ENCODE measurements around the gene MDK.
"Not testable (repeated sequence)": the region's sequence is repeated elsewhere in the genome, so short reads cannot be mapped to it uniquely, and the experiment has no call there.

The MDK gene

DNA sequence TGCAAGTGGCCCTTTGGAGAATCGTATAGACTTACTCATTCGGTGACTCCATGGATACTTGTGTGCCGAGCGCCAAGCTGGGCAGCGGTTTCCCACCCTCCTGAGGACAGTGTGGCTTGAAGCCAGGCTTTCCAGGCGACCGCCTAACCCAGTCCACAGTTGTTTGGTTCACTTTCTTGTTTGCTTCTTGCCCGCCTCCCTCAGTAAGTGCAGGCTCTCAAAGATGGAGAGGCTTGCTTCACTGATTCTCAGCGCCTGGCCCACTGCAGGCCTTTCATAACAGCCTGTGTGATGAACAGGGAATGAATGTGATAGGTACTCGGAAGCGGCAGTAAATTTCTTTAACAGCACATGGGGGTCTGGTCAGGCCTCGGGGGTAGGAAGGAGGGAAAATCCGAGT is 11.2 kb upstream of the MDK start:
- H3K9me3 Mint-ChIP-seq: no peaks in the 10 kb centered on the region
- H3K36me3 Mint-ChIP-seq (ENCODE audit: low read depth): peaks cover 24% of the 10 kb centered on the region
- H3K27ac Mint-ChIP-seq: no peak overlapping the region
- H3K27me3 Mint-ChIP-seq: no peaks in the 10 kb centered on the region
- peaks cover 10% of the 10 kb centered on the region for H3K4me1 Mint-ChIP-seq (ENCODE audit: low read depth)
- no peak overlapping the region for H3K4me3 Mint-ChIP-seq

DNA sequence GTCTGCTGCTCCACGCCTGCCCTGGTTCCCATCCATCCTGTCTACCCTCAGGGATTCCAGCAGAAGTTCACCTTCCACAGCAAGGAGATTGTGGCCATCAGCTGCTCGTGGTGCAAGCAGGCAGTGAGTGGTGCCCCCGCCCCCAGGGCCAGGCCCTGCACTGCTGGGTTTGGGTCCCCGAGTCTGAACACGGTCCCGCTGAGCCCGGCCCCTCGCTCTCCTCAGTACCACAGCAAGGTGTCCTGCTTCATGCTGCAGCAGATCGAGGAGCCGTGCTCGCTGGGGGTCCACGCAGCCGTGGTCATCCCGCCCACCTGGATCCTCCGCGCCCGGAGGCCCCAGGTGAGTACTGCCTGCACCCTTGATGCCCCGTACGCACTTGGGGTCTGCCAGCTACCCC is 10.2 kb upstream of the MDK start:
- H3K4me1 Mint-ChIP-seq (ENCODE audit: low read depth): peaks cover 10% of the 10 kb centered on the region
- H3K36me3 Mint-ChIP-seq (ENCODE audit: low read depth): peaks cover 25% of the 10 kb centered on the region
- not testable (repeated sequence) for H3K4me3 Mint-ChIP-seq, H3K27ac Mint-ChIP-seq, H3K9me3 Mint-ChIP-seq, H3K27me3 Mint-ChIP-seq

DNA sequence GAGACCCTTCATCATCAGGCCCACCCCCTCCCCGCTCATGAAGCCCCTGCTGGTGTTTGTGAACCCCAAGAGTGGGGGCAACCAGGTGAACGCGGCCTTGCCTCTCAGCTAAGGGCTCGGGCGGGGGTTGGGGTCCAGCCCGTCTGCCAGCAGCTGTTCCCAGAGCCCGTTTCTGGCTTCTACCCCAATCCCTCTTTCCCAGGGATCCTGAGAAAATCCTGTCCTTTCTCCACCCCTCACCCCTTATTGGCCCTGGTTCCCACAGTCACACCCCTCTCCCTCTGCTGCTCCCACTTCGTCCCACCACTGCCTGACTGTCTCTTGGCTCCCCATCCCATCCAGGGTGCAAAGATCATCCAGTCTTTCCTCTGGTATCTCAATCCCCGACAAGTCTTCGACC is 9.4 kb upstream of the MDK start:
- H3K4me3 Mint-ChIP-seq: no peak overlapping the region
- no peaks in the 10 kb centered on the region for H3K27me3 Mint-ChIP-seq
- peaks cover 29% of the 10 kb centered on the region for H3K36me3 Mint-ChIP-seq (ENCODE audit: low read depth)
- no peaks in the 10 kb centered on the region for H3K9me3 Mint-ChIP-seq
- no peak overlapping the region for H3K27ac Mint-ChIP-seq
- H3K4me1 Mint-ChIP-seq (ENCODE audit: low read depth): peaks cover 7% of the 10 kb centered on the region

DNA sequence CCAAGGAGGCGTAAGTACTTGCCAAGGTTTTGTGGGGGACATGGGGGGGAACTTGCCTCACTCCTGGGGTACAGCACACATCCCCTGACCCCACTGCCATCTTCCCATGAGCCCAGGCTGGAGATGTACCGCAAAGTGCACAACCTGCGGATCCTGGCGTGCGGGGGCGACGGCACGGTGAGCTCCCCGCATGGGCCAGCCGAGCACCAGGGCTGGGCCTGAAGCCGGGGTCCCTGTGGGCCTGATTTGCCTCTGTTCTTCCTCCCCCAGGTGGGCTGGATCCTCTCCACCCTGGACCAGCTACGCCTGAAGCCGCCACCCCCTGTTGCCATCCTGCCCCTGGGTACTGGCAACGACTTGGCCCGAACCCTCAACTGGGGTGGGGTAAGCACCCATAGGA is 9.0 kb upstream of the MDK start:
- H3K4me3 Mint-ChIP-seq; H3K4me1 Mint-ChIP-seq (ENCODE audit: low read depth); H3K9me3 Mint-ChIP-seq; H3K27ac Mint-ChIP-seq; H3K27me3 Mint-ChIP-seq: not testable (repeated sequence)
- peaks cover 33% of the 10 kb centered on the region for H3K36me3 Mint-ChIP-seq (ENCODE audit: low read depth)

DNA sequence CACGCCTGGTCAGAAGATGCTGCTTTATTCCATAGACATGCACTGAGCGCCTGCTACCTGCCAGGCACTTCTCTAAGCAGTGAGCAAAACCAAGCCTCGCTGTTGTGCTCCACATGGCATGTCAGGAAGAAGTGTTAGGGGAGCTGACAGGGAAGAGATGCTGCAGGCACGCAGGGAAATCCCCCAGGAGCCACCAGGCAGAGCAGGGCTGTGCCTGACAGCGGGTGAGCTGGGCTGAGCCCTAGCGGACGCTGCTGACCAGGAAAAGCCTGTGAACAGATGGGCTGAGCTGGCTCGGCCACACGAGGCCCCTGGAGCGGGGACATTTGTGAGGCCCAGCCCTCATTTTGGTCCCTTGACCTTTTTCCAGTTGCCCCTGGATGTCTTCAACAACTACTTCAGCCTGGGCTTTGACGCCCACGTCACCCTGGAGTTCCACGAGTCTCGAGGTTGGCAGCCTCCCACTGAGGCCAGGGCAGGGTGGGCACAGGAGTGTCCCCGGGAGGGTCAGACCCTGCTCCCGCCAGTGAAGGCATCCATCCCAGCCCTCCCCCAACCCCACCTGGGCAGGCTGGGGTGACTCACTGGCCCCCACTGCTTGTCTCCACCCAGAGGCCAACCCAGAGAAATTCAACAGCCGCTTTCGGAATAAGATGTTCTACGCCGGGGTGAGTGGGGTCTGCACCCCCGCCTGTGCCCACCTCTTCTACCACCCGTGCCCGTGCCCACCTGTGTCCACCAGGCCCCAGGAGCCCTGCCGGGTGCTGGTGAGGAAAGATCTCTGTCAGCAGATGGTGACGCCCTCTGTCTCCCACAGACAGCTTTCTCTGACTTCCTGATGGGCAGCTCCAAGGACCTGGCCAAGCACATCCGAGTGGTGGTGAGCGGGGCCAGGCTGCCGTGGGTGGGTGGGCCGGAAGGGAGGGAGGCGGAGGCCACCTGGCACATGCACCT is 7.4 kb upstream of the MDK start:
- Mint-ChIP-seq H3K4me1 (ENCODE audit: low read depth) (no peaks in the 10 kb centered on the region), H3K4me3 (no peak overlapping the region), H3K36me3 (ENCODE audit: low read depth) (peaks cover 39% of the 10 kb centered on the region), H3K27ac (no peak overlapping the region), H3K9me3 (no peaks in the 10 kb centered on the region), H3K27me3 (no peaks in the 10 kb centered on the region)

DNA sequence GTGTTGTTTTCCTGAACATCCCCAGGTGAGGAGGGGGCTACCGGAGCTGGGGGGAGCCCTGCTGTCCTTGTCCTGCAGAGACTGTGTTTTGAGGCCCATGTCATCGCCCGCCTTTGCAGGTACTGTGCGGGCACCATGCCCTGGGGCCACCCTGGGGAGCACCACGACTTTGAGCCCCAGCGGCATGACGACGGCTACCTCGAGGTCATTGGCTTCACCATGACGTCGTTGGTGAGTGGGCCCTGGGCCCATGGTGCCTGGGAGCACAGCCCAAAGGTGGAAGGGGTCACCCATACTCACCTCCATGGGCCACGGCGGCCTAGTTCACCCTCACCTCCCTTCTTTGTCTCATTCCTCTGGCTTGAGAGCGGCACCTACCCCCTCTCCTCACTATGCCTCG is 6.7 kb upstream of the MDK start:
- no peaks in the 10 kb centered on the region for H3K9me3 Mint-ChIP-seq
- no peaks in the 10 kb centered on the region for H3K4me1 Mint-ChIP-seq (ENCODE audit: low read depth)
- H3K27ac Mint-ChIP-seq: no peak overlapping the region
- no peaks in the 10 kb centered on the region for H3K27me3 Mint-ChIP-seq
- peaks cover 32% of the 10 kb centered on the region for H3K36me3 Mint-ChIP-seq (ENCODE audit: low read depth)
- H3K4me3 Mint-ChIP-seq: no peak overlapping the region

DNA sequence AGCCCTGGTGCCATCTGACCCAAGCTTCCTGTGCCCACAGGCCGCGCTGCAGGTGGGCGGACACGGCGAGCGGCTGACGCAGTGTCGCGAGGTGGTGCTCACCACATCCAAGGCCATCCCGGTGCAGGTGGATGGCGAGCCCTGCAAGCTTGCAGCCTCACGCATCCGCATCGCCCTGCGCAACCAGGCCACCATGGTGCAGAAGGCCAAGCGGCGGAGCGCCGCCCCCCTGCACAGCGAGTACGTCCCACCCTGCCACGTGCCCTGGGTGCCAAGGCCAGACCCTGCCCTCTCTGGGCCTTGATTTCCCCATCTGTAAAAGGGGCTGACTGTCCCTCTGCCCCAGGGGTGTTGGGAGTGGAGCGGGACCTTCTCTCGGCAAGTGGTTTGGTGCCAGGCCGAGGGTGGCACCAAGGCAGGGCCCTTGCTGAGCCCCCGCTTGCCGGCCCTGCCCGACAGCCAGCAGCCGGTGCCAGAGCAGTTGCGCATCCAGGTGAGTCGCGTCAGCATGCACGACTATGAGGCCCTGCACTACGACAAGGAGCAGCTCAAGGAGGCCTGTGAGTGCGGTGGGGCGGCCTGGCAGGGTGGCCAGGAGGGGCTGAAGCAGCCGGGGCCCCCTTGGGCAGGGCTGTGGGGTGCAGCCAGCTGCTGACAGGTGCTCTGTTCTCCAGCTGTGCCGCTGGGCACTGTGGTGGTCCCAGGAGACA is 5.9 kb upstream of the MDK start:
- no peak overlapping the region for H3K27ac Mint-ChIP-seq
- no peaks in the 10 kb centered on the region for H3K9me3 Mint-ChIP-seq
- no peaks in the 10 kb centered on the region for H3K27me3 Mint-ChIP-seq
- peaks cover 27% of the 10 kb centered on the region for H3K36me3 Mint-ChIP-seq (ENCODE audit: low read depth)
- peaks cover 4% of the 10 kb centered on the region for H3K4me1 Mint-ChIP-seq (ENCODE audit: low read depth)
- H3K4me3 Mint-ChIP-seq: no peak overlapping the region

DNA sequence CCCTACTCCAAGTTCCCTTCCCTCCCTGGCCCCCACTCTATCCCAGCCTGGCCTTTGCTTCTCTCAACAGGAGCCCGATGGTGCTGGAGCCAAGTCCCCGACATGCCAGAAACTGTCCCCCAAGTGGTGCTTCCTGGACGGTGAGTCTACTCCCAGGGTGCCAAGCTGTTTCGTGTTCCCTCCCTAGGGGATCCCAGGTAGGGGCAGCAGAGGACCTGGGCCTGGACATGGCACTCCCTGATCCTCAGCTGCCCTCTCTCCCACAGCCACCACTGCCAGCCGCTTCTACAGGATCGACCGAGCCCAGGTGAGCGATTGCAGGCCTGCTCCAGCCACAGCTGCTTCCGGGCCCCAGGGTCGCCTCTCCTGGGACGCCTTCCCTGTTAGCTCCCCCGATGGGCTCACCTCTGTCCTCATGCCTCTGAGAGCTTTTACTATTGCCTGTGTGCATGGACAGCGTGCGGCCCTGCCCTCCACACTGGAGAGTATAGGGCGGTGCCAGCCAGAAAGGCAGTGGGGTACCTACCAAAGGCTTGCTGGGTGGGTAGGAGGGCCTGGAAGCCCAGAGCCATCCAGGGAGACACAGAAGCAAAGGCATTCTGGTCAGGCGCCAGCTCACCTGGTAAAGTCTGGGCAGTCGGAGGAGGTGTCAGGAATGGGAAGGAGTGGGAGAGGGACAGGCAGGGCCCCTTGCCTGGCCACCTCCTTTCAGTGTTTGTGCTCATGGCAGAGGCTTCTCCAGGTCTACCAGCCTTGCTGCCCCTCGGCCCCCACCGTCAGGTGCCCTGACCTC is 5.0 kb upstream of the MDK start:
- peaks cover 4% of the 10 kb centered on the region for H3K4me1 Mint-ChIP-seq (ENCODE audit: low read depth)
- H3K36me3 Mint-ChIP-seq (ENCODE audit: low read depth): peaks cover 25% of the 10 kb centered on the region
- H3K4me3 Mint-ChIP-seq: no peak overlapping the region
- H3K27ac Mint-ChIP-seq: no peak overlapping the region
- H3K9me3 Mint-ChIP-seq: no peaks in the 10 kb centered on the region
- H3K27me3 Mint-ChIP-seq: no peaks in the 10 kb centered on the region

DNA sequence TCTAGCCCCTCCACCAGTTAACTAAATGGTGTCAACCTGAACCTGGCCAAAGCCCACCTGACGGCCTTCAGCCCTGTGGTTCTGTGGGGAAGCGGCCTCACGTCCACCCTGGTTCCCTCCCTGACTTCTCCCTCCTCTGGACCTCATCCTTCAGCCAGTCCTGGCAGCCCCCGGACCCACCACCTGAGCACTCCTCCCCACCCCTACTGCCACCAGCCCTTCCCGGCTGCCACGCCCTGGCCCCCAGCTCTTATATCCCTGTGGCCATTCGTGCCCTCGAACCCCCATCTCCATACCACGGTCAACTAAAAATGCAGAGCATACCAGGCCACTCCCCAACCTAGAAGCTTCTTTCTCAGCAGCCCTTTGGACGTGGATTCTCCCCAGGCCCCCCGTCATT is 4.2 kb upstream of the MDK start:
- Mint-ChIP-seq H3K27ac (no peak overlapping the region), H3K9me3 (no peaks in the 10 kb centered on the region), H3K4me1 (ENCODE audit: low read depth) (peaks cover 4% of the 10 kb centered on the region), H3K4me3 (no peak overlapping the region), H3K27me3 (peaks cover 4% of the 10 kb centered on the region), H3K36me3 (ENCODE audit: low read depth) (peaks cover 20% of the 10 kb centered on the region)

DNA sequence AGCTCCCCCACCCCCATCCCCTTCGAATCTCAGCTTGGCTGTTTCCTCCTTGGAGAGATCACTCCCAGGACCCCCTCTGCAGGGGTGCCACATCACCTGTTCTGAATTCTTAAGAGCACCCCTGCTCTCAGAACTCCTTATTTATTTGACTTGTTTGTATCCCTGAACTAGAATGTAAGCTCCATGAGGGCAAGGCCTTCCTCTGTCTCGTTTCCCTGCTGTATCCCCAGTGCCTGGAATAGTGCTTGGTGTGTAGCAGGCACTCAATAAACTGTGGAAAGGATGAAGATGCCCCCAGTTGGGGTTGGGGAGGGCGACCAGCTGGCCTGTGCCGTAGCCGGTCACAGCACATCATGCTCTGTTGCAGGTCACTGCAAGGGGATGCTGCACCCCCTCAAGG is 3.6 kb upstream of the MDK start:
- no peak overlapping the region for H3K27ac Mint-ChIP-seq
- H3K4me1 Mint-ChIP-seq (ENCODE audit: low read depth): peaks cover 4% of the 10 kb centered on the region
- peaks cover 19% of the 10 kb centered on the region for H3K36me3 Mint-ChIP-seq (ENCODE audit: low read depth)
- H3K4me3 Mint-ChIP-seq: no peak overlapping the region
- peaks cover 5% of the 10 kb centered on the region for H3K27me3 Mint-ChIP-seq
- H3K9me3 Mint-ChIP-seq: no peaks in the 10 kb centered on the region

DNA sequence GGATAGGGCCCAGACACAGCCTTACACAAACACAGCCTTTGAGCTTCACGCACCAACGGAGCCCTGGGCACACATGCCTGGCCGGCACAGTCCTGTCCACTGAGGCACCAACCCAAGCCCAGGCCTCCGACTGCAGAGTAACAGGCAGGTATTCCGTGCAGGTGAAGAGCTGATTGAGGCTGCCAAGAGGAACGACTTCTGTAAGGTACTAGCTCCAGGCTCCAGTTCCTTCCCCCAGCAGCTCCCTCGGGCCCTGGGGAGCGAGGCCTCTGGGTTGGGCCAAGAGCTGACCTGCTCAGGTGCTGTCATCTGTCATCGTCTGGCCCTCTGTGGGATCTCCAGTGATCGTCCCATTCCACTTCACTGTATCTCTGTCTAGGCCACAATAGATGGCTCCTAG is 3.2 kb upstream of the MDK start:
- peaks cover 19% of the 10 kb centered on the region for H3K36me3 Mint-ChIP-seq (ENCODE audit: low read depth)
- no peak overlapping the region for H3K27ac Mint-ChIP-seq
- H3K4me1 Mint-ChIP-seq (ENCODE audit: low read depth): peaks cover 4% of the 10 kb centered on the region
- no peaks in the 10 kb centered on the region for H3K9me3 Mint-ChIP-seq
- H3K4me3 Mint-ChIP-seq: no peak overlapping the region
- H3K27me3 Mint-ChIP-seq: peaks cover 5% of the 10 kb centered on the region

DNA sequence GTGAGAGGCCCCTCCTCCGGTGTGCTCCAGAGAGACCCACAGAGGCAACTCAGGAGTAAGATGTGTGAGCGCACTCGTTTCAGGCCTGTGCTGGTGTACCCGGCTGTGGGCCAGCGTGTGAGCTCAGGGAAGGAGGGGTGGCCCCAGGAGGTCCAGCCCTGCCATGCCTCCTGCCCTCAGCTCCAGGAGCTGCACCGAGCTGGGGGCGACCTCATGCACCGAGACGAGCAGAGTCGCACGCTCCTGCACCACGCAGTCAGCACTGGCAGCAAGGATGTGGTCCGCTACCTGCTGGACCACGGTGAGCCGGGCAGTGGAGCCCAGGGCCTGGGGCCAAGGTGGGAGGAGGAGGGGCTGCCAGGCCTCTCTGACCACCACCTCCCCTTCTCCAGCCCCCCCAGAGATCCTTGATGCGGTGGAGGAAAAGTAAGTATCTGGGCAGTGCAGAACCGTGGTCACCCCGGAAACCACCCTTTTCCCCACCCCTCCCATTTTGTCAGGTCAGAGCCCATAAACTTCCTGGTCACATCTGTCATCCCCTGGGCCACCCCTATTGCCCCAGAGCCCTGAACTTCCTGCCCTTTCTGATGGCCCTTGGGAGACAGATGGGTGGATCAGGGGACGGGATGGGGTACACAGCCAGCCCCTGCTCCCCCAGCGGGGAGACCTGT is 2.5 kb upstream of the MDK start:
- Mint-ChIP-seq H3K9me3 (no peaks in the 10 kb centered on the region), H3K27ac (no peak overlapping the region), H3K4me1 (ENCODE audit: low read depth) (peaks cover 4% of the 10 kb centered on the region), H3K36me3 (ENCODE audit: low read depth) (peaks cover 19% of the 10 kb centered on the region), H3K27me3 (peaks cover 10% of the 10 kb centered on the region), H3K4me3 (no peak overlapping the region)

DNA sequence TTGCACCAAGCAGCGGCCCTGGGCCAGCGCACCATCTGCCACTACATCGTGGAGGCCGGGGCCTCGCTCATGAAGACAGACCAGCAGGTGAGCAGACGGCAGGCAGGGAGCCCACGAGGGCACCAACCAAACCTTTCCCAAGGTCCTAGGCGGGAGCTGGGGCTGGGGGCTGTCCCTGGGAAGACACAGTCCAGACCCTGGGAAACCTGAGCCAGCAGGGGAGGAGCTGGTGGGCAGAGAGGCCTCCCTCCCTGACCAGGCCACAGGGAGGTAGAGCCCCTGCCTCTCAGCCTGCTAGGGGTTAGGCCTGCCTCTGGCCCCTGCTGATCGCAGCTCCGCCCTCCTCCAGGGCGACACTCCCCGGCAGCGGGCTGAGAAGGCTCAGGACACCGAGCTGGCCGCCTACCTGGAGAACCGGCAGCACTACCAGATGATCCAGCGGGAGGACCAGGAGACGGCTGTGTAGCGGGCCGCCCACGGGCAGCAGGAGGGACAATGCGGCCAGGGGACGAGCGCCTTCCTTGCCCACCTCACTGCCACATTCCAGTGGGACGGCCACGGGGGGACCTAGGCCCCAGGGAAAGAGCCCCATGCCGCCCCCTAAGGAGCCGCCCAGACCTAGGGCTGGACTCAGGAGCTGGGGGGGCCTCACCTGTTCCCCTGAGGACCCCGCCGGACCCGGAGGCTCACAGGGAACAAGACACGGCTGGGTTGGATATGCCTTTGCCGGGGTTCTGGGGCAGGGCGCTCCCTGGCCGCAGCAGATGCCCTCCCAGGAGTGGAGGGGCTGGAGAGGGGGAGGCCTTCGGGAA is 1.8 kb upstream of the MDK start:
- H3K27ac Mint-ChIP-seq; H3K9me3 Mint-ChIP-seq; H3K4me3 Mint-ChIP-seq; H3K4me1 Mint-ChIP-seq (ENCODE audit: low read depth): not testable (repeated sequence)
- Mint-ChIP-seq H3K27me3 (peaks cover 11% of the 10 kb centered on the region), H3K36me3 (ENCODE audit: low read depth) (peaks cover 19% of the 10 kb centered on the region)
